Mesothelial cell of epicardium (in vitro differentiated cells): ENCODE data around the gene LRRC45. TPM values are rescaled to one million over a fixed set of nuclear protein-coding genes. Genes with fewer than 3 reads are reported as not detected.

Experiments
- DNase-seq, 2 experiments: peaks; one replicate each; pipeline ENCODE4 v3.0.0; 2021; ENCODE audit warnings: low spot score in 2 of 2; ENCODE audit not compliant: unreplicated experiment in 2 of 2
- H3K27ac Mint-ChIP-seq: 2 replicates; pipeline ENCODE4 v1.8.0; 2021; ENCODE audit warnings: mixed read lengths
- H3K27me3 Mint-ChIP-seq: 2 replicates; pipeline ENCODE4 v1.8.0; 2021; ENCODE audit warnings: low read depth, mixed read lengths
- H3K36me3 Mint-ChIP-seq: 2 replicates; pipeline ENCODE4 v1.8.0; 2021; ENCODE audit warnings: mixed read lengths
- H3K4me1 Mint-ChIP-seq: 2 replicates; pipeline ENCODE4 v1.8.0; 2021; ENCODE audit warnings: mixed read lengths
- H3K4me3 Mint-ChIP-seq: 2 replicates; pipeline ENCODE4 v1.8.0; 2021; ENCODE audit warnings: mild to moderate bottlenecking, moderate library complexity, mixed read lengths
- H3K9me3 Mint-ChIP-seq: 2 replicates; pipeline ENCODE4 v1.8.0; 2021; ENCODE audit warnings: mixed read lengths
- total RNA-seq: library from RNA; stranded (reverse); gene quantifications from 3 replicates; pipeline ENCODE4 v1.2.1, GENCODE V29; 2021
- TF ChIP-seq, protein P1 (sequence below): fragments of 200-600 bp; sonication (generic); IDR thresholded peaks from one replicate; pipeline ENCODE4 v1.5.0; 2021; ENCODE audit warnings: antibody characterized with exemption; ENCODE audit not compliant: unreplicated experiment

The LRRC45 gene
- total RNA-seq, 1 donor from 2014 or later, result 16.9 TPM

DNA sequence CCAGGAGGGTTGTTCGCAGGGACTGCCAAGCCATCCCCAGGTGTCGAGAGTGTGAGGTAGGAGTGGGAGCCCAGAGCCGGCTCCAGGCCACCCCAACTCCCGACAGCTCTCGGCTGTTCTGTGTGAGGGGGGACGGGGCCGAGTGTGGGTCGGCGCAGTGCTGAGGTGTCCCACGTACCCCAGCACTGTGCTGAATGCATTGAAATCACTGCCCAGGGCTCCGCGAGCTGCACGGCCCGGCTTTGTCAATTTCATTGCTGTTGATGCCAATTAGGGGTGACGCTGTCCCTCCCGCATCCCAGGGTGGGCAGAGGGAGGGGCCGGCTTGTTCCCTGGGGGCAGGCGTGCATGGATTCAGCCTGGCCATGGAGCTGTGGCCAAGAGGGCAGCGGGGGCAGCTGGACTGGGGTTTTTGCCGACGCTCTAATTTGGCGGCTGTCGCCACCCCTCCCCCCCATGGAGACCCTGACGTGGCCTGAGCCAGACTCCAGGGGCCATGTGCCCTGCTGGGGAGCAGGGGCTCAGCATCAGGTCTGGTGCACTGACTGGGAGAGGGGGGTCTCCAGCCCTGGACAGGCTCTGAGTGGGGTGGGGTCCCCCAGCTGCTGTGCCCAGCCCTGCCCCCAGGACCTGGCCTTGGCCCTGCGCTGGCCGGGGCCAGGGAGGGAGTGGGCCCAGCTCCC lies 14.7 kb upstream of the LRRC45 start:
- no peak for DNase-seq
- TF ChIP-seq, protein P1, sequence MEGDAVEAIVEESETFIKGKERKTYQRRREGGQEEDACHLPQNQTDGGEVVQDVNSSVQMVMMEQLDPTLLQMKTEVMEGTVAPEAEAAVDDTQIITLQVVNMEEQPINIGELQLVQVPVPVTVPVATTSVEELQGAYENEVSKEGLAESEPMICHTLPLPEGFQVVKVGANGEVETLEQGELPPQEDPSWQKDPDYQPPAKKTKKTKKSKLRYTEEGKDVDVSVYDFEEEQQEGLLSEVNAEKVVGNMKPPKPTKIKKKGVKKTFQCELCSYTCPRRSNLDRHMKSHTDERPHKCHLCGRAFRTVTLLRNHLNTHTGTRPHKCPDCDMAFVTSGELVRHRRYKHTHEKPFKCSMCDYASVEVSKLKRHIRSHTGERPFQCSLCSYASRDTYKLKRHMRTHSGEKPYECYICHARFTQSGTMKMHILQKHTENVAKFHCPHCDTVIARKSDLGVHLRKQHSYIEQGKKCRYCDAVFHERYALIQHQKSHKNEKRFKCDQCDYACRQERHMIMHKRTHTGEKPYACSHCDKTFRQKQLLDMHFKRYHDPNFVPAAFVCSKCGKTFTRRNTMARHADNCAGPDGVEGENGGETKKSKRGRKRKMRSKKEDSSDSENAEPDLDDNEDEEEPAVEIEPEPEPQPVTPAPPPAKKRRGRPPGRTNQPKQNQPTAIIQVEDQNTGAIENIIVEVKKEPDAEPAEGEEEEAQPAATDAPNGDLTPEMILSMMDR, result no peak
- Mint-ChIP-seq H3K4me1 (peaks cover 18% of the 10 kb centered on the region), H3K27me3 (no peaks in the 10 kb centered on the region), H3K36me3 (no peaks in the 10 kb centered on the region), H3K27ac (no peak overlapping the region), H3K9me3 (no peaks in the 10 kb centered on the region), H3K4me3 (no peak overlapping the region)

DNA sequence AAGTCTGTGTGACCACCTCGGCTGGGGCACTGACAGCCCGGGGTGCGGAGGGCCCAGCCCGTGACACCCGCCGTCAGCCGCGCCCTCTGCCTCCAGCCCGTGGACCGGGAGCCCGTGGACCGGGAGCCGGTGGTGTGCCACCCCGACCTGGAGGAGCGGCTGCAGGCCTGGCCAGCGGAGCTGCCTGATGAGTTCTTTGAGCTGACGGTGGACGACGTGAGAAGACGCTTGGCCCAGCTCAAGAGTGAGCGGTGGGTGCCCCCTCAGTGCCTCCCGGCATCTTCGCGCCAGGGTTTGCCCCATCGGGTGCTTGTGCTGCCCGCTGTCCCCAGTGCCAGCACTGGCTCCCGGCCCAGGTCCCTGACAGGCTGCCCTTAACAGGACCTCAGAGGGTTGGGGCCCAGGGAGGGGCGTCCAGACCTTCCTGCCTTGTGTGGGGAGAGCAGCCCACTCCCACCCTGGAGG lies 14.1 kb upstream of the LRRC45 start:
- Mint-ChIP-seq H3K4me3 (no peak overlapping the region), H3K9me3 (no peaks in the 10 kb centered on the region), H3K4me1 (peaks cover 13% of the 10 kb centered on the region), H3K36me3 (no peaks in the 10 kb centered on the region), H3K27me3 (no peaks in the 10 kb centered on the region), H3K27ac (no peak overlapping the region)
- TF ChIP-seq, protein P1, result no peak
- DNase-seq, result no peak

DNA sequence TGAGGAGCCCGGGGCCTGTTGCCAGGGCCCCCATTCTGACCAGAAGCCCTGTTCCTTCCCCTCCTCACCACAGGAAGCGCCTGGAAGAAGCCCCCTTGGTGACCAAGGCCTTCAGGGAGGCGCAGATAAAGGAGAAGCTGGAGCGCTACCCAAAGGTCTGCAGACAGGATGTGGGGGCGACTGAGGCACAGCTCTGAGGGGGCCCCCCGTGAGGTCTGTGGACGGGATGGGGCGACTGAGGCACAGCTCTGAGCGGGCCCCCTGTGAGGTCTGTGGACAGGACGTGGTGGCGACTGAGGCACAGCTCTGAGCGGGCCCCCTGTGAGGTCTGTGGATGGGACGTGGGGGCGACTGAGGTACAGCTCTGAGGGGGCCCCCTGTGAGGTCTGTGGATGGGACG lies 13.7 kb upstream of the LRRC45 start:
- Mint-ChIP-seq H3K4me3 (no peak overlapping the region), H3K4me1 (peaks cover 12% of the 10 kb centered on the region), H3K27ac (no peak overlapping the region), H3K27me3 (no peaks in the 10 kb centered on the region), H3K9me3 (no peaks in the 10 kb centered on the region), H3K36me3 (no peaks in the 10 kb centered on the region)
- no peak for DNase-seq
- TF ChIP-seq, protein P1, result no peak

DNA sequence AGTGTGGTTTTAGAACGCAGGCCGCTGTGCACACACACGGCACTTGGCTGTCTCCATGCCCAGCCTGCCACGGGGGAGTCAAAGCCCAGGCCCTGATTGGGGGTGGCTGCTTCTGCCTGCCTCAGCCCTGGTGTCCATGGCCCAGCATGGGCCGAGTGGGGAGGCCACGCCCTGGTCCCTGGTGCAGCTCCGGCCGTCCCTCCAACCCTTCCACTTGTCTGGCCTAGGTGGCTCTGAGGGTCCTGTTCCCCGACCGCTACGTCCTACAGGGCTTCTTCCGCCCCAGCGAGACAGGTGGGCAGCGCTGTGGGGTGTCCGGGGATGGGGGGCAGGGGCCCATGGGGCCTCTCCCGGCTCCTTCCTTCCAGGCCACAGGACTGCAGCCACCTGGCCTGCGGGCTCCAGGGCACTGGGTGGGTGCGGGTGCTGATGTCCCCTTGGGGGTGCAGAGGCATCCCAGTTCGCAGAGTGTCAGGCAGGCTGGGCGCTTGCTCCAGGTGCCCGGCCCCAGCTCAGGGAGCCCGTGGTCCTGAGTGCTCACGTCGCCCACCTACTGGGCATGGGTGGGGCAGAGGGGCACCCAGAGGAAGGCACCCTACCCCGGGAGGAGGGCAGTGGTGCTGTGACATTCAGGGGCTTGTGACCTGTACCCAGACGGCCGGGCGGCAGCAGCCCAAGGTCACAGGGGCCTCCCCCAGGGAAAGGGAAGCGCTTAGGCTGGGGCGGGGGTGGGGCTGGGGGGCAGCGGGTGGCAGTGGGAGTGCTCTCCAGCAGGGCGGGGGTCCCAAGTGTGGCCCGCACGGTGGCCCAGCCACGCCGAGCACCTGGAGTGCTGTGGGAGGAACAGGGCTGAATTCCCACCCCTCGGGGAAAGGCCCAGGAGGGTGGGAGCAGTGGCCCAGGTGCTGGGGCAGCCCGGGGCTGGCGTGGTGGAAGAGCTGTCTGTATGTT lies 12.3 kb upstream of the LRRC45 start:
- DNase-seq, result no peak
- H3K9me3 Mint-ChIP-seq, result no peaks in the 10 kb centered on the region
- H3K27me3 Mint-ChIP-seq, result no peaks in the 10 kb centered on the region
- no peak overlapping the region for H3K4me3 Mint-ChIP-seq
- H3K4me1 Mint-ChIP-seq, result peaks cover 12% of the 10 kb centered on the region
- TF ChIP-seq, protein P1, result no peak
- no peaks in the 10 kb centered on the region for H3K36me3 Mint-ChIP-seq
- H3K27ac Mint-ChIP-seq, result no peak overlapping the region

DNA sequence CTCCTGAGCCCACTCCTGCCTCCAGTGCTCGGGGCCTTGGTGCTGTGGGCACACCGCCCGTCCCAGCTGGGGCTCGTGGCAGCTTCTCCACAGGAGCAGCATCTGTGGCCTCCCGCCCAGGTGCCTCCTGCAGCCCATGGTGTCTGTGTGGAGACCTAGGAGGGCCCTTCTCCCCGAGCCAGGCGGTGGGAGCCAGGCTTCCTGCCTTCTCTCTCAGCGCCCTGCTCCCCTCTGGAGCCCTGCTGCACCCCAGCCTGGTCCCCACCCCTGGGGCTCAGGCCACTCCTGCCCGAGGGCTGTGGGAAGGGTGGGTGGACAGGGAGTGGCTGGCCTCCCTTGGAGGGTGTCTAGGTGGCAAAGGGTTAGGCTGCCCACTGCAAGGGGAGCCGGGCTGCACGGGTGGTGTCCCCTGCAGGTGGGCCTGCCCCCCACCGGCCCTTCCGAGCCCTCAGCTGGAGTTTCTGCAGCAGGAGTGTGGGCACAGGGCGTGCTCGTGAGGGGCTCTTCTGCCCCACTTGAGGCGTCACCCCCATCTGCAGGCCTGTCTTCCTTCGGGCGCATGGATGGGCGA lies 11.4 kb upstream of the LRRC45 start:
- H3K36me3 Mint-ChIP-seq, result no peaks in the 10 kb centered on the region
- no peak overlapping the region for H3K4me3 Mint-ChIP-seq
- H3K27ac Mint-ChIP-seq, result no peak overlapping the region
- no peaks in the 10 kb centered on the region for H3K27me3 Mint-ChIP-seq
- H3K9me3 Mint-ChIP-seq, result no peaks in the 10 kb centered on the region
- no peak for DNase-seq
- TF ChIP-seq, protein P1, result no peak
- peaks cover 4% of the 10 kb centered on the region for H3K4me1 Mint-ChIP-seq
